H1 (cell line): ENCODE data around the gene COL6A3. TPM values are rescaled to one million over a fixed set of nuclear protein-coding genes. Genes with fewer than 3 reads are reported as not detected.

ENCODE experiments used
- CTCF ChIA-PET: fragments of 300-600 bp; sonication (Branson Sonifier 250); formaldehyde crosslinking; loops from one replicate; lab custom pipeline; 2021; ENCODE audit not compliant: partially characterized antibody; lab: Charles Lee
- POLR2A ChIA-PET: fragments of 300-600 bp; sonication (Branson Sonifier 250); formaldehyde crosslinking; loops from one replicate; lab custom pipeline; 2021; ENCODE audit warnings: inconsistent platforms; ENCODE audit not compliant: partially characterized antibody; lab: Charles Lee
- DNase-seq, 2 experiments: peaks; one replicate each; pipeline versions ENCODE4 v3.0.0 to v3.0.0-alpha.2; 2010 to 2022; ENCODE audit warnings: low spot score in 2 of 2, low read depth in 1 of 2, mixed read lengths in 1 of 2
- FAIRE-seq: peaks from 2 replicates; lab custom pipeline; 2011; peaks lifted over from hg19 to GRCh38; lab: Jason Lieb, UNC
- H2AFZ ChIP-seq: 2 replicates; pipeline ENCODE4 v1.8.1; 2012; ENCODE audit warnings: low read length, inconsistent platforms
- H2AK5ac ChIP-seq: 2 replicates; pipeline ENCODE4 v1.6.1; 2013; ENCODE audit warnings: low read depth, low read length
- H2BK120ac ChIP-seq: replicated peaks from 2 replicates; pipeline ENCODE3; 2013; ENCODE audit warnings: low read depth, low read length, inconsistent platforms
- H2BK12ac ChIP-seq: 2 replicates; pipeline ENCODE4 v1.6.1; 2013; ENCODE audit warnings: low read depth, low read length
- H2BK15ac ChIP-seq: 2 replicates; pipeline ENCODE4 v1.6.1; 2013; ENCODE audit warnings: low read length
- H2BK20ac ChIP-seq: 2 replicates; pipeline ENCODE4 v1.6.1; 2013; ENCODE audit warnings: low read length
- H2BK5ac ChIP-seq: 2 replicates; pipeline ENCODE4 v1.6.1; 2013; ENCODE audit warnings: low read depth, low read length
- H3K14ac ChIP-seq: 2 replicates; pipeline ENCODE4 v1.6.1; 2013; ENCODE audit warnings: inconsistent platforms; ENCODE audit not compliant: insufficient read length
- H3K18ac ChIP-seq: 2 replicates; pipeline ENCODE4 v1.6.1; 2013; ENCODE audit warnings: low read length; ENCODE audit errors: extremely low read depth
- H3K23ac ChIP-seq: 2 replicates; pipeline ENCODE4 v1.6.1; 2013; ENCODE audit warnings: inconsistent platforms; ENCODE audit not compliant: insufficient read length
- H3K23me2 ChIP-seq: 2 replicates; pipeline ENCODE4 v1.6.1; 2013; ENCODE audit warnings: low read depth, low read length
- H3K27ac ChIP-seq: 2 replicates; pipeline ENCODE4 v1.6.1; 2011; ENCODE audit warnings: low read depth, low read length, inconsistent platforms
- H3K27me3 ChIP-seq, 4 experiments: replicated peaks in 1 of 4; 1 replicate in 1 of 4; 2 replicates in 3 of 4; pipeline versions ENCODE4 v1.6.1 to v1.8.1; 2011 to 2013; ENCODE audit warnings: low read length in 3 of 4, mild to moderate bottlenecking in 3 of 4, inconsistent platforms in 2 of 4, mixed read lengths in 2 of 4, moderate library complexity in 1 of 4; ENCODE audit not compliant: control insufficient read depth in 3 of 4, insufficient read depth in 3 of 4; ENCODE audit errors: extremely low read depth in 1 of 4
- H3K36me3 ChIP-seq, 4 experiments: 2 replicates each; pipeline versions ENCODE4 v1.6.1 to v1.8.1; 2011 to 2013; ENCODE audit warnings: mild to moderate bottlenecking in 4 of 4, low read length in 3 of 4, moderate library complexity in 2 of 4, control low read depth in 1 of 4, inconsistent platforms in 1 of 4; ENCODE audit not compliant: insufficient read depth in 4 of 4, control insufficient read depth in 2 of 4
- H3K4ac ChIP-seq: replicated peaks from 2 replicates; pipeline ENCODE3; 2013; ENCODE audit warnings: low read length, low read depth, mixed read lengths, inconsistent platforms; ENCODE audit not compliant: insufficient read length
- H3K4me1 ChIP-seq, 4 experiments: replicated peaks in 1 of 4; 1 replicate in 1 of 4; 2 replicates in 3 of 4; pipeline versions ENCODE4 v1.6.1 to v1.8.1; 2011 to 2013; ENCODE audit warnings: low read length in 3 of 4, inconsistent platforms in 2 of 4, mixed read lengths in 1 of 4; ENCODE audit not compliant: insufficient read depth in 4 of 4, control insufficient read depth in 3 of 4
- H3K4me2 ChIP-seq, 2 experiments: 2 replicates each; pipeline versions ENCODE4 v1.6.1 to v1.8.1; 2011 to 2013; ENCODE audit warnings: low read depth in 2 of 2, low read length in 2 of 2, control low read depth in 1 of 2, inconsistent platforms in 1 of 2, mild to moderate bottlenecking in 1 of 2; ENCODE audit not compliant: insufficient read depth in 1 of 2
- H3K4me3 ChIP-seq, 4 experiments: fragments of 200-600, 300-600 bp in 1 of 4; sonication (generic), shearing (Covaris generic), sonication (Bioruptor Twin) in 1 of 4; 2 replicates each; pipeline versions ENCODE4 v1.5.1 to v1.8.1; 2011 to 2016; ENCODE audit warnings: low read length in 4 of 4, low read depth in 3 of 4, control low read depth in 2 of 4, inconsistent platforms in 2 of 4, mild to moderate bottlenecking in 2 of 4, mixed read lengths in 1 of 4, moderate library complexity in 1 of 4; ENCODE audit not compliant: insufficient read depth in 2 of 4; ENCODE audit errors: extremely low read depth in 1 of 4
- H3K56ac ChIP-seq: replicated peaks from 2 replicates; pipeline ENCODE3; 2013; ENCODE audit warnings: low read depth, mild to moderate bottlenecking, mixed read lengths, low read length, inconsistent platforms; ENCODE audit not compliant: insufficient read length
- H3K79me1 ChIP-seq: 2 replicates; pipeline ENCODE4 v1.6.1; 2013; ENCODE audit warnings: low read depth, low read length, control low read depth
- H3K79me2 ChIP-seq, 2 experiments: 2 replicates each; pipeline versions ENCODE4 v1.6.1 to v1.8.1; 2012 to 2013; ENCODE audit warnings: low read length in 2 of 2, mild to moderate bottlenecking in 2 of 2, inconsistent platforms in 1 of 2; ENCODE audit not compliant: insufficient read depth in 2 of 2, control insufficient read depth in 1 of 2
- H3K9ac ChIP-seq, 4 experiments: replicated peaks in 1 of 4; 1 replicate in 1 of 4; 2 replicates in 3 of 4; pipeline versions ENCODE4 v1.6.1 to v1.8.1; 2011 to 2013; ENCODE audit warnings: low read depth in 3 of 4, low read length in 3 of 4, control low read depth in 2 of 4, mild to moderate bottlenecking in 2 of 4, moderate library complexity in 2 of 4, inconsistent platforms in 1 of 4; ENCODE audit errors: extremely low read depth in 1 of 4
- H3K9me3 ChIP-seq, 2 experiments: 2 replicates each; pipeline versions ENCODE4 v1.6.1 to v1.8.1; 2012 to 2013; ENCODE audit warnings: mild to moderate bottlenecking in 2 of 2, moderate library complexity in 2 of 2, control low read depth in 1 of 2, inconsistent platforms in 1 of 2, low read depth in 1 of 2, low read length in 1 of 2, mixed read lengths in 1 of 2; ENCODE audit not compliant: insufficient read depth in 2 of 2
- H4K20me1 ChIP-seq, 2 experiments: replicated peaks in 1 of 2; 2 replicates each; pipeline versions ENCODE3 to v1.8.1; 2011 to 2013; ENCODE audit warnings: inconsistent platforms in 2 of 2, low read length in 2 of 2, mild to moderate bottlenecking in 1 of 2; ENCODE audit not compliant: insufficient read depth in 2 of 2, control insufficient read depth in 1 of 2
- H4K5ac ChIP-seq: 2 replicates; pipeline ENCODE4 v1.6.1; 2013; ENCODE audit warnings: low read length, low read depth, mixed read lengths, inconsistent platforms; ENCODE audit not compliant: insufficient read length
- H4K8ac ChIP-seq: 2 replicates; pipeline ENCODE4 v1.8.0; 2013; ENCODE audit warnings: mild to moderate bottlenecking, moderate library complexity, low read length, inconsistent platforms; ENCODE audit not compliant: insufficient read depth; ENCODE audit errors: extremely low read depth
- H4K91ac ChIP-seq: replicated peaks from 2 replicates; pipeline ENCODE3; 2013; ENCODE audit warnings: low read length, mixed read lengths, inconsistent platforms; ENCODE audit not compliant: insufficient read length
- BCL11A ChIP-seq, 2 experiments: IDR thresholded peaks; one replicate each; pipeline ENCODE4 v1.6.1; 2011; ENCODE audit warnings: low read depth in 2 of 2, low read length in 2 of 2, mild to moderate bottlenecking in 2 of 2
- BRCA1 ChIP-seq: IDR thresholded peaks from 2 replicates; pipeline ENCODE4 v1.6.1; 2012; ENCODE audit warnings: low read depth, low read length, improper control_type of control experiment
- CEBPB ChIP-seq: IDR thresholded peaks from 2 replicates; pipeline ENCODE4 v1.6.1; 2012; ENCODE audit warnings: low read depth, low read length
- CHD2 ChIP-seq: IDR thresholded peaks from 2 replicates; pipeline ENCODE4 v1.6.1; 2012; ENCODE audit warnings: low read length, improper control_type of control experiment
- FOSL1 ChIP-seq: IDR thresholded peaks from 2 replicates; pipeline ENCODE4 v1.6.1; 2011; ENCODE audit warnings: mild to moderate bottlenecking, low read depth, low read length, moderate library complexity; ENCODE audit not compliant: insufficient read depth
- GTF2F1 ChIP-seq: IDR thresholded peaks from 2 replicates; pipeline ENCODE4 v1.6.1; 2012; ENCODE audit warnings: low read depth, low read length, improper control_type of control experiment, borderline replicate concordance
- HDAC6 ChIP-seq: IDR thresholded peaks from one replicate; pipeline ENCODE4 v1.7.1; 2012; ENCODE audit warnings: low read depth, mild to moderate bottlenecking, inconsistent platforms, low read length, moderate library complexity
- MAFK ChIP-seq: IDR thresholded peaks from 2 replicates; pipeline ENCODE4 v1.6.1; 2012; ENCODE audit warnings: low read depth, mild to moderate bottlenecking, improper control_type of control experiment, low read length
- RNF2 ChIP-seq: fragments of 200-900, 300-1000 bp; sonication (generic); IDR thresholded peaks from 2 replicates; pipeline ENCODE4 v1.7.1; 2016; ENCODE audit warnings: borderline replicate concordance, low read depth, mild to moderate bottlenecking, antibody characterized with exemption, low read length; ENCODE audit not compliant: poor library complexity, severe bottlenecking; ENCODE audit errors: missing control alignments
- SUZ12 ChIP-seq: fragments of 200-600 bp; sonication (generic); IDR thresholded peaks from 2 replicates; pipeline ENCODE4 v1.6.1; 2012; ENCODE audit warnings: mild to moderate bottlenecking, inconsistent platforms, low read length, moderate library complexity, mixed read lengths
- TEAD4 ChIP-seq: IDR thresholded peaks from 2 replicates; pipeline ENCODE4 v1.6.1; 2012; ENCODE audit warnings: low read depth, low read length, inconsistent platforms, mixed read lengths
- ZNF274 ChIP-seq: IDR thresholded peaks from 2 replicates; pipeline ENCODE4 v1.7.0; 2012; ENCODE audit warnings: low read length, borderline replicate concordance; ENCODE audit errors: extremely low read depth
- WGBS, 2 experiments: shearing (Covaris generic) in 1 of 2; methylation state at CpG; one replicate each; pipeline versions ENCODE4 v1.1.6 to v1.1.7; 2013 to 2015; ENCODE audit warnings: low lambda C conversion rate in 2 of 2, mixed read lengths in 2 of 2, inconsistent platforms in 1 of 2, low coverage in 1 of 2, missing lambda C conversion rate in 1 of 2; ENCODE audit not compliant: insufficient replicate concordance in 2 of 2, insufficient coverage in 1 of 2, insufficient read length in 1 of 2; ENCODE audit errors: extremely low coverage in 1 of 2, missing lambda C conversion rate in 1 of 2; 5-methylcytosine and 5-hydroxymethylcytosine counted together
- polyA plus RNA-seq, 7 experiments: library from polyadenylated mRNA; depleted of rRNA in 3 of 7; stranded (reverse) in 5 of 7; unstranded in 2 of 7; fragments of >200 nt in 5 of 7; fragments of 200-250 nt in 2 of 7; gene quantifications; 1 replicate in 5 of 7; 2 replicates in 1 of 7; 4 replicates in 1 of 7; pipeline versions ENCODE4 v1.2.1 to v1.2.3, GENCODE V29; 2011 to 2013; ENCODE audit warnings: missing spikeins in 2 of 7, mixed read lengths in 2 of 7
- total RNA-seq: library from RNA; stranded (reverse); fragmentation: NEBNext Ultra II Directional; extraction: Animal tissue kit (Norgen Biotek cat#: 25700); gene quantifications from 2 replicates; pipeline ENCODE4 v1.2.1, GENCODE V29; 2021
- TF ChIP-seq, protein P1 (sequence below): IDR thresholded peaks from 2 replicates; pipeline ENCODE4 v1.6.1; 2012; ENCODE audit warnings: inconsistent platforms

Gene COL6A3
- total and polyA plus RNA-seq, 2 of the 8 experiments (the other 6 are each of a cell fraction or from before 2014, with no cell fraction given) = 1.2 to 3.4 TPM

DNA sequence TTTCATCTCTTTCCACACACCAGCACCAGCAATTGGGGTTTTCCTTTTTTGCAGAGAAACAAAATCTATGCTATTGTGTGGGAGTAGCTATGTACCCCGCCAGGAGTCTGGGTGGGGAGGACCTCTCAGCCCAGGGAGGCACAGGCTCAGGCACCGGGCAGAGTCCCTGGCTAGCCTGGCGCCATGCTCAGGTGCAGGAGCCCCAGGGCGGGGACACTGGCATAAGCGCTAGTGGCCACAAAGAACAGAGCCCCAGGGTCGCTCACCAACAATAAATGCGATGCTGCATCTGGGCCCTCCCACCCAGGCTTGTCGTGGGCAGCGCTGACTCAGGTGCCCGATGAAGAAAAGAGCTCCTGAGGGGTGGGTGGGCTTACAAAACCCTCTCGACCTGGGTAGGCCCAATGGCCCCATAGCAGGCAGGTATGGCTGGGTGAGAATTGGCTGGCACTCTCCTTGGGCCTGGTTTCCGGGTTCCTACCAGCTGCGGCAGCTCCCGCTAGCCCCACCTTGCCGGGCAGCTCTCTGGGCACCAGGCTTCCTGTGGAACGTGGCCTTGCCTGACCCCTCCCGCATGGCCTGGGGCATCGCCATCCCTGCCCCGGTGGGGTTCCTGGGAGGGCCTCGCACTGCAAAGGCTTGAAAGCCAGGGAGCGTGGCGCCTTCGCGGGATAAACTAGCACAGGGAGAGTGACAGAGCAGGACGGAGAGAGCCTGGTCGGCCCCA lies 31.8 kb upstream of the COL6A3 start:
- Histone ChIP-seq H3K4ac (no peak overlapping the region), H3K4me2 (no peak overlapping the region), H2AK5ac (no peak overlapping the region), H4K91ac (no peak overlapping the region), H4K5ac (no peak overlapping the region), H3K9me3 (no peaks in the 10 kb centered on the region), H3K14ac (no peak overlapping the region), H3K9ac (no peak overlapping the region), H3K27me3 (0 out of 7 replicates have a peak, but pooled peaks cover 0 to under 1% (median 0%) of the 10 kb centered on the region in 4 experiments), H3K4me1 (no peaks in the 10 kb centered on the region; a peak in 1 of 7 replicates), H2BK15ac (no peak overlapping the region), H4K20me1 (no peaks in the 10 kb centered on the region), H3K56ac (no peak overlapping the region), H2BK120ac (no peak overlapping the region), H3K4me3 (no peak overlapping the region), H3K18ac (no peak overlapping the region), H2BK12ac (no peak overlapping the region), H2AFZ (no peak overlapping the region), H3K23ac (no peak overlapping the region), H3K27ac (no peak overlapping the region), H3K79me1 (no peaks in the 10 kb centered on the region), H3K79me2 (no peaks in the 10 kb centered on the region), H2BK5ac (no peak overlapping the region), H4K8ac (no peak overlapping the region), H2BK20ac (no peak overlapping the region), H3K36me3 (no peaks in the 10 kb centered on the region), H3K23me2 (no peaks in the 10 kb centered on the region)
- POLR2A ChIA-PET = no interaction called here
- CTCF ChIA-PET = interaction anchor here (1.0 to 1.1 kb wide), 2 partner anchors 15 to 26 kb away, joined by 3 read pairs; no protein-coding TSS in a partner anchor
- FAIRE-seq = no peak
- no peak for DNase-seq
- WGBS, 2 experiments = 96% methylated on average over 24 of the region's 26 CpGs; no CpG with 5 or more reads in 1 of the 2 experiments
- TF ChIP-seq, protein P1, sequence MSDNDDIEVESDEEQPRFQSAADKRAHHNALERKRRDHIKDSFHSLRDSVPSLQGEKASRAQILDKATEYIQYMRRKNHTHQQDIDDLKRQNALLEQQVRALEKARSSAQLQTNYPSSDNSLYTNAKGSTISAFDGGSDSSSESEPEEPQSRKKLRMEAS = no peak
- TF ChIP-seq SUZ12 (no peak), TEAD4 (no peak), MAFK (no peak), FOSL1 (no peak), CEBPB (no peak), ZNF274 (no peak), RNF2 (no peak), CHD2 (no peak), HDAC6 (no peak), BCL11A (IDR thresholded peaks at IDR 0.05; ENCODE audit: low read depth in 2 of 2, low read length in 2 of 2) (no peak), GTF2F1 (no peak), BRCA1 (no peak)
